Measurements from ENCODE around the gene GLT1D1. TPM values are rescaled to one million over a fixed set of nuclear protein-coding genes. Genes with fewer than 3 reads are reported as not detected.

The GLT1D1 gene
- total and polyA plus RNA-seq, 12 donors: 0.07 to 0.50 (median 0.33) TPM; not detected in 4

GRCh38 chr12:128811806-128812205, 41.5 kb upstream of the GLT1D1 start:
- 82 to 95% (median 87%) methylated on average over 9 of the region's 9 CpGs for WGBS, 4 donors
- DNase-seq: no peak
- Histone ChIP-seq H3K27ac (no peak overlapping the region), H3K9me3 (replicated peaks in 1 of 3) (no peaks in the 10 kb centered on the region), H3K27me3 (no peaks in the 10 kb centered on the region), H3K4me1 (replicated peaks in 1 of 2) (peaks cover 4 to 24% of the 10 kb centered on the region in 2 donors), H3K36me3 (replicated peaks in 1 of 2) (peaks cover 0 to 8% of the 10 kb centered on the region in 2 donors), H3K4me3 (no peak overlapping the region)
- intact Hi-C loops (cut with DNase I): no loop called here
- TF ChIP-seq POLR2A (IDR thresholded peaks at IDR 0.05) (no peak), CTCF (IDR thresholded peaks at IDR 0.05) (no peak)

GRCh38 chr12:128813392-128813791, 39.9 kb upstream of the GLT1D1 start:
- TF ChIP-seq POLR2A (IDR thresholded peaks at IDR 0.05) (no peak), CTCF (IDR thresholded peaks at IDR 0.05) (no peak)
- no peak for DNase-seq
- Histone ChIP-seq H3K4me3 (no peak overlapping the region), H3K27ac (no peak overlapping the region), H3K36me3 (replicated peaks in 1 of 2) (peaks cover 0 to 4% of the 10 kb centered on the region in 2 donors), H3K4me1 (replicated peaks in 1 of 2) (peaks cover 12 to 31% of the 10 kb centered on the region in 2 donors), H3K9me3 (replicated peaks in 1 of 3) (no peaks in the 10 kb centered on the region), H3K27me3 (no peaks in the 10 kb centered on the region)
- intact Hi-C loops (cut with DNase I): no loop called here
- WGBS, 4 donors: 96 to 99% (median 97%) methylated on average over 9 to 10 of the region's 10 CpGs

- Histone ChIP-seq H3K4me1 (replicated peaks in 1 of 2) (peaks cover 12 to 36% of the 10 kb centered on the region in 2 donors), H3K27me3 (no peaks in the 10 kb centered on the region), H3K9me3 (replicated peaks in 1 of 3) (no peaks in the 10 kb centered on the region), H3K36me3 (replicated peaks in 1 of 2) (no peaks in the 10 kb centered on the region), H3K4me3 (no peak overlapping the region), H3K27ac (no peak overlapping the region)
- intact Hi-C loops (cut with DNase I): no loop called here
- WGBS, 4 donors: 78 to 86% (median 81%) methylated on average over 6 to 10 of the region's 10 CpGs
- no peak for DNase-seq
- TF ChIP-seq CTCF (IDR thresholded peaks at IDR 0.05) (no peak), POLR2A (IDR thresholded peaks at IDR 0.05) (no peak)
Measured at GRCh38 chr12:128813883-128814282, 39.4 kb upstream of the GLT1D1 start.

GRCh38 chr12:128814411-128815261, 38.6 kb upstream of the GLT1D1 start:
- Histone ChIP-seq H3K36me3 (replicated peaks in 1 of 2) (no peaks in the 10 kb centered on the region), H3K4me1 (replicated peaks in 1 of 2) (peaks cover 12 to 38% of the 10 kb centered on the region in 2 donors), H3K9me3 (replicated peaks in 1 of 3) (no peaks in the 10 kb centered on the region), H3K27me3 (no peaks in the 10 kb centered on the region), H3K4me3 (no peak overlapping the region), H3K27ac (no peak overlapping the region)
- TF ChIP-seq POLR2A (IDR thresholded peaks at IDR 0.05) (no peak), CTCF (IDR thresholded peaks at IDR 0.05) (no peak)
- intact Hi-C loops (cut with DNase I): no loop called here
- WGBS, 4 donors: 95 to 97% (median 96%) methylated on average over 25 of the region's 25 CpGs
- no peak for DNase-seq

All from adrenal gland (tissue), 12 donors.